LNCaP clone FGC (cell line): ENCODE data around the gene SENP6.
"Not testable (repeated sequence)": the region's sequence is repeated elsewhere in the genome, so short reads cannot be mapped to it uniquely, and the experiment has no call there.

ENCODE experiments used
- DNase-seq: peaks from one replicate; pipeline ENCODE4 v3.0.0-alpha.2; 2011; ENCODE audit warnings: low read depth
- H3K4me3 ChIP-seq: 2 replicates; pipeline ENCODE4 v1.5.1; 2011; ENCODE audit warnings: mild to moderate bottlenecking, low read depth, low read length, control low read depth
- TF ChIP-seq, protein P1 (sequence below): IDR thresholded peaks from 2 replicates; pipeline ENCODE4 v1.5.1; 2012; ENCODE audit warnings: mild to moderate bottlenecking; ENCODE audit not compliant: control insufficient read depth, insufficient read depth; ENCODE audit errors: extremely low read depth

SENP6 gene

DNA sequence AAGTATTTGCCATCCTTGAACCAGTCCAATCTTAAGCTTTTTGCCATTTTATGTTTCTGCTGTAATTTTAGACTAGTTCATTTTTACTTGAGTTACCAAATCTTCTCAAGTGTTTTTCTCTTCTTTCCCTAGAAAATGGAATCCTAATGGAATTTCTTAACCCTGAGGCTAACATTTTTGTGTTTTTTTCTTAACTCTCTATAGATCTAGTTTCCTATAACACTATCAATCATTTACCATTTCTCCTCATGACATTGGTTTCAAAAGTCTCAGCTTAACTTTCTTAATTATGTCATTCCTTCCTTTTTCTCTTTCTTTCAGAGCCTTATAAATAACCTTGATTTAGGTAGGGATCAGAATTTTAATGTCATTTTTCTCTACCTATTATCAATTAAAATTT is 54.8 kb downstream of the SENP6 start:
- DNase-seq, result no peak
- H3K4me3 ChIP-seq, result no peak overlapping the region
- TF ChIP-seq, protein P1, sequence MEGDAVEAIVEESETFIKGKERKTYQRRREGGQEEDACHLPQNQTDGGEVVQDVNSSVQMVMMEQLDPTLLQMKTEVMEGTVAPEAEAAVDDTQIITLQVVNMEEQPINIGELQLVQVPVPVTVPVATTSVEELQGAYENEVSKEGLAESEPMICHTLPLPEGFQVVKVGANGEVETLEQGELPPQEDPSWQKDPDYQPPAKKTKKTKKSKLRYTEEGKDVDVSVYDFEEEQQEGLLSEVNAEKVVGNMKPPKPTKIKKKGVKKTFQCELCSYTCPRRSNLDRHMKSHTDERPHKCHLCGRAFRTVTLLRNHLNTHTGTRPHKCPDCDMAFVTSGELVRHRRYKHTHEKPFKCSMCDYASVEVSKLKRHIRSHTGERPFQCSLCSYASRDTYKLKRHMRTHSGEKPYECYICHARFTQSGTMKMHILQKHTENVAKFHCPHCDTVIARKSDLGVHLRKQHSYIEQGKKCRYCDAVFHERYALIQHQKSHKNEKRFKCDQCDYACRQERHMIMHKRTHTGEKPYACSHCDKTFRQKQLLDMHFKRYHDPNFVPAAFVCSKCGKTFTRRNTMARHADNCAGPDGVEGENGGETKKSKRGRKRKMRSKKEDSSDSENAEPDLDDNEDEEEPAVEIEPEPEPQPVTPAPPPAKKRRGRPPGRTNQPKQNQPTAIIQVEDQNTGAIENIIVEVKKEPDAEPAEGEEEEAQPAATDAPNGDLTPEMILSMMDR, result no peak

DNA sequence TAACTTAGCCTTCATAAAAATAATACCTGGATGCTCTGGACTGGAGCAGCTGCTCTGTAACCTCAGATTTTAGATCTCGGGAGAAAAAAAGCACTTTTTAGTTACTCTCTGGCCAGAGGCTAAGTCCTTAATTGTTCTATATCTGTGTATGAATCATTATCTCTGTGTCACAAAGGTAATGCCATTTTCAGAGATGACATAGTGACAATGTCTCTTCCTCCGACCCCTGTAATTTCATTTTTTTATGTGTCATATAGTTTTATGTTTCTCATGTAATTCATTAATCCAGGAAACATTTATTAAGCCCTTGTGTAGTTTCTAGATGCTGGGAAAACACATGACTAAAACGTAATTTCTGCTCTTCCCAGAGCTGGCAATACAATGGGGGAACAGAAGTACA is 55.6 kb downstream of the SENP6 start:
- TF ChIP-seq, protein P1, result no peak
- DNase-seq, result no peak
- no peak overlapping the region for H3K4me3 ChIP-seq

DNA sequence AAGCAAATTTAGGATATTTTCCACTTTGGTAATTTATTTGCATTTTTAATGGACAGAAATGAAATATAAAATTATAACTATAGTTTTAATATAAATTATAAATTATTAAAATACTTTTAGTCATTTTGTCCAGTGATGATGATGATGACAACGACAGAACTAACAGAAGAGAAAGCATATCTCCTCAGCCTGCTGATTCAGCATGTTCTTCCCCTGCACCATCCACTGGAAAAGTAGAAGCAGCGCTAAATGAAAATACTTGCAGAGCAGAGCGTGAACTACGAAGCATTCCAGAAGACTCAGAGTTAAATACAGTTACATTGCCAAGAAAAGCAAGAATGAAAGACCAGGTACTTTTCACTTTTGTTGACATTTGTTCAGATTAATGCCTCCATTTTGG is 64.9 kb downstream of the SENP6 start:
- TF ChIP-seq, protein P1, result no peak
- no peak for DNase-seq

DNA sequence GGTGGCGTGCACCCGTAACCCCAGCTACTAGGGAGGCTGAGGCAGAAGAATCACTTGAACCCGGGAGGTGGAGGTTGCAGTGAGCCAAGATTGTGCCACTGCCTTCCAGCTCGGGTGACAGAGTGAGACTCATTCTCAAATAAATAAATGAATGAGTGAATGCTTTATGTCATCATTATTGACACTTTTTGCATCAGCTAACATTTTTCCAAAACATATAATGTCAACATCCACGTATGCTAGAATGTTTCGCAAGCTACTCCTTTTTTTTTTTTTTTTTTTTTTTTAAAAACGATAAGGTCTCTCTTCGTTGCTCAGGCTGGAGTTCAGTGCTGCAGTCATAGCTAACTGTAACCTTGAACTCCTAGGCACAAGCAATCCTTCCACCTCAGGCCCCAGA is 72.2 kb downstream of the SENP6 start:
- DNase-seq, result no peak
- TF ChIP-seq, protein P1, result no peak
- H3K4me3 ChIP-seq, result no peak overlapping the region

More for the DNA sequence above, 64.9 kb downstream of the SENP6 start:
- no peak overlapping the region for H3K4me3 ChIP-seq

DNA sequence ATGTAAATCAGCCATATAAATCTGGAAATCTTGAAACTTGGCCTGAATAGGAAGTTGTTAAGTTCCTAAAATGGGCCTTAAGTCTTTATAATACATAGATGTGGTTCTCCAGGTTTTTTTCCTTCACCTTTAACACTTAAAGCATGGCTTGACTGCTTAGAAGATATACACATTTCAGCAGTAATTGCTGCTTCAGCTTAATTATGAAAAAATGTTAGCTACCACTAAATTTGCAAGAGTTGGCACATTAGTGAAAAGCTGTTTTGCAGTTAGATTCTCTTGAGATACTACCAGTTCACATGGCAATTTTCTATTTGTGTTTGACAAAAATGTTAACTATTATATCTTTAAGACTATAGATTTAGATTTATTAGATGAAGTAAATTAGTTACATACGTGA is 74.7 kb downstream of the SENP6 start:
- TF ChIP-seq, protein P1, result no peak
- H3K4me3 ChIP-seq, result no peak overlapping the region
- DNase-seq, result no peak

DNA sequence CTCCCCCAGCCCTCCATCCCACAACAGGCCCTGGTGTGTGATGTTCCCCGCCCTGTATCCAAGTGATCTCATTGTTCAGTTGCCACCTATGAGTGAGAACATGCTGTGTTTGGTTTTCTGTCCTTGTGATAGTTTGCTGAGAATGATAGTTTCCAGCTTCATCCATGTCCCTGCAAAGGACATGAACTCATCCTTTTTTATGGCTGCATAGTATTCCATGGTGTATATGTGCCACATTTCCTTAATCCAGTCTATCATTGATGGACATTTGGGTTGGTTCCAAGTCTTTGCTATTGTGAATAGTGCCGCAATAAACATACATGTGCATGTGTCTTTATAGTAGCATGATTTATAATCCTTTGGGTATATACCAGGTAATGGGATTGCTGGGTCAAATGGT is 80.9 kb downstream of the SENP6 start:
- not testable (repeated sequence) for H3K4me3 ChIP-seq, DNase-seq

DNA sequence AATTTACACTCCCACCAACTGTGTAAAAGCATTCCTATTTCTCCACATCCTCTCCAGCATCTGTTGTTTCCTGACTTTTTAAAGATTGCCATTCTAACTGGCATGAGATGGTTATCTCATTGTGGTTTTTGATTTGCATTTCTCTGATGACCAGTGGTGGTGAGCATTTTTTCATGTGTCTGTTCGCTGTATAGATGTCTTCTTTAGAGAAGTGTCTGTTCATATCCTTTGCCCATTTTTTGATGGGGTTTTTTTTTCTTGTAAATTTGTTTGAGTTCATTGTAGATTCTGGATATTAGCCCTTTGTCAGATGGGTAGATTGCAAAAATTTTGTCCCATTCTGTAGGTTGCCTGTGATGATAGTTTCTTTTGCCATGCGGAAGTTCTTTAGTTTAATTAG is 81.3 kb downstream of the SENP6 start:
- H3K4me3 ChIP-seq, DNase-seq: not testable (repeated sequence)

DNA sequence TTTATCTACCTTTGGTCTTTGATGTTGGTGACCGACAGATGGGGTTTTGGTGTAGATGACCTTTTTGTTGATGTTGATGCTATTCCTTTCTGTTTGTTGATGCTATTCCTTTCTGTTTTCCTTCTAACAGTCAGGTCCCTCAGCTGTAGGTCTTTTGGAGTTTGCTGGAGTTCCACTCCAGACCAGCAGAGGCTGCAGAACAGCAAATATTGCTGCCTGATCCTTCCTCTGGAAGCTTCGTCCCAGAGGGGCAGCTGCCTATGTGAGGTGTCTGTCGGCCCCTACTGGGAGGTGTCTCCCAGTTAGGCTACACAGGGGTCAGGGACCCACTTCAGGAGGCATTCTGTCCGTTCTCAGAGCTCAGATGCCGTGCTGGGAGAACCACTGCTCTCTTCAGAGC is 85.9 kb downstream of the SENP6 start:
- not testable (repeated sequence) for DNase-seq, H3K4me3 ChIP-seq

DNA sequence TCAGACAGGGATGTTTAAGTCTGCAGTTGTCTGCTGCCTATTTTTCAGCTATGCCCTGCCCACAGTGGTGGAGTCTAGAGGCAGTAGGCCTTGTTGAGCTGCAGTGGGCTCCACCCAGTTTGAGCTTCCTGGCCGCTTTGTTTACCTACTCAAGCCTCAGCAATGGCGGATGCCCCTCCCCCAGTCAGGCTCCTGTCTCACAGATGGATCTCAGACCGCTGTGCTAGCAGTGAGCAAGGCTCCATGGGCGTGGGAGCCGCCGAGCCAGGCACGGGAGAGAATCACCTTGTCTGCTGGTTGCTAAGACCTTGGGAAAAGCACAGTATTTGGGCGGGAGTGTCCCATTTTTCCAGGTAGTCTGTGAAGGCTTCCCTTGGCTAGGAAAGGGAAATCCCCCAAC is 86.3 kb downstream of the SENP6 start:
- not testable (repeated sequence) for DNase-seq, H3K4me3 ChIP-seq
